ENCODE results near the gene SESN1.

Gene SESN1

GRCh38 chr6:109023356-109023925 is 71.2 kb downstream of the SESN1 start:
- no peak for TF ChIP-seq CTCF (IDR thresholded peaks at IDR 0.05; ENCODE audit: low read depth, low read length, missing control alignments)
- no peak overlapping the region for H3K4me3 ChIP-seq (replicated peaks; ENCODE audit: low read depth, low read length)
- DNase-seq (ENCODE audit: extremely low read depth, low read depth), result no peak

GRCh38 chr6:109021870-109022269 is 72.8 kb downstream of the SESN1 start:
- DNase-seq (ENCODE audit: extremely low read depth, low read depth), result no peak
- H3K4me3 ChIP-seq (replicated peaks; ENCODE audit: low read depth, low read length), result no peak overlapping the region
- no peak for TF ChIP-seq CTCF (IDR thresholded peaks at IDR 0.05; ENCODE audit: low read depth, low read length, missing control alignments)

GRCh38 chr6:109019911-109020310 is 74.7 kb downstream of the SESN1 start:
- H3K4me3 ChIP-seq (replicated peaks; ENCODE audit: low read depth, low read length), result no peak overlapping the region
- no peak for TF ChIP-seq CTCF (IDR thresholded peaks at IDR 0.05; ENCODE audit: low read depth, low read length, missing control alignments)
- no peak for DNase-seq (ENCODE audit: extremely low read depth, low read depth)

GRCh38 chr6:109015176-109015575 is 79.5 kb downstream of the SESN1 start:
- H3K4me3 ChIP-seq (replicated peaks; ENCODE audit: low read depth, low read length), result no peak overlapping the region
- no peak for DNase-seq (ENCODE audit: extremely low read depth, low read depth)
- TF ChIP-seq CTCF (IDR thresholded peaks at IDR 0.05; ENCODE audit: low read depth, low read length, missing control alignments), result no peak

- H3K4me3 ChIP-seq (replicated peaks; ENCODE audit: low read depth, low read length), result no peak overlapping the region
- no peak for DNase-seq (ENCODE audit: extremely low read depth, low read depth)
- TF ChIP-seq CTCF (IDR thresholded peaks at IDR 0.05; ENCODE audit: low read depth, low read length, missing control alignments), result no peak
These were observed 80.0 kb downstream of the SESN1 start for GRCh38 chr6:109014606-109015005.

- no peak for TF ChIP-seq CTCF (IDR thresholded peaks at IDR 0.05; ENCODE audit: low read depth, low read length, missing control alignments)
- DNase-seq (ENCODE audit: extremely low read depth, low read depth), result no peak
- no peak overlapping the region for H3K4me3 ChIP-seq (replicated peaks; ENCODE audit: low read depth, low read length)
These were observed 80.9 kb downstream of the SESN1 start for GRCh38 chr6:109013656-109014305.

GRCh38 chr6:109010705-109011102 is 83.9 kb downstream of the SESN1 start:
- H3K4me3 ChIP-seq (replicated peaks; ENCODE audit: low read depth, low read length), result no peak overlapping the region
- no peak for DNase-seq (ENCODE audit: extremely low read depth, low read depth)
- no peak for TF ChIP-seq CTCF (IDR thresholded peaks at IDR 0.05; ENCODE audit: low read depth, low read length, missing control alignments)
